Epithelial cell of prostate (primary cell): Measurements from ENCODE around the gene RALGDS.

Source experiments
- DNase-seq: peaks from one replicate; pipeline ENCODE4 v3.0.0-alpha.2; 2011; ENCODE audit warnings: low read depth, low spot score
- H3K27ac ChIP-seq: fragments of 450-650 bp; 2 replicates; pipeline ENCODE4 v1.5.1; 2017; ENCODE audit warnings: mild to moderate bottlenecking

Gene RALGDS

DNA sequence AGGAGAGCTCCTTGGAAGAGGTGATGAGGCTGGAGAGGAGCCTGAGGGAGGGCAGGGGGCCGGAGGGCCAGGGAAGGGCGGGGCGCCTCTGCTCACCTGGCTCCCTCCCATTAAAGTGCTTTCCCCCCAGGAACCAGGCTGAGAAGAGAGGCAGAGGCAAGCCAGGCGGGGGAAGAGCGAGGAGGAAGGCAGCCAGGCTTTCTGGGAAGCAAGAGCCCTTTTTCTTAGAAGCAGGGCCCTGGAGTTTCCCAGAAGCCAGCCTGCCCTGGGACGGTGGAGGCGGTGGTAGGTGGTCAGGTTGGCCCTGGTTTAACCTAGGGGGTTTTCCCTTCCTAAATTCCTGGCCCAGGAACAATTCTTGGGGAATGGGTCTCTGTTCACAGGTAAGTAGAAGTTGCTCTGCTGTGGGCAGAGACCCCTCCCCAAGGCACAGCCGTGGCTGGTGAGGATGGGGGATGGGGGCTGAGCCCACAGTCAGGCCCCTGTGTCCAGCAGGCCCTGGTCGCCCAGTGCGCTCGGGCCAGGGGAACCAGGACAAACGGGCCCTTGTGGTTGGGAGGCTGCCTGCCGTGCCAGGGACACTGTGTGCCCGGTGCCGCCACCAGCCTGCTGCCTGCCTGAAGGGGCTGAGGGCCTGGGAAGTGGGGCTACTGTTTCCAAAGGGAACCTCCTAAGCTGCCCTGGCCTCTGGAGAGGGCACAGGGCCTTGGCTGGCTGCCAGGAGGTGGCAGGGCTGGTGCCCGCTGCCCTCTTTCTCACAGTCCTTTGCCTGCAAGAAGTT is 16.6 kb upstream of the RALGDS start:
- DNase-seq: no peak

GRCh38 chr9:133135146-133135745 is 14.2 kb upstream of the RALGDS start:
- peak overlapping the region; percentile 77 for H3K27ac ChIP-seq
- peak; percentile 83 for DNase-seq

More for the DNA sequence above, 16.6 kb upstream of the RALGDS start:
- no peak overlapping the region for H3K27ac ChIP-seq

DNA sequence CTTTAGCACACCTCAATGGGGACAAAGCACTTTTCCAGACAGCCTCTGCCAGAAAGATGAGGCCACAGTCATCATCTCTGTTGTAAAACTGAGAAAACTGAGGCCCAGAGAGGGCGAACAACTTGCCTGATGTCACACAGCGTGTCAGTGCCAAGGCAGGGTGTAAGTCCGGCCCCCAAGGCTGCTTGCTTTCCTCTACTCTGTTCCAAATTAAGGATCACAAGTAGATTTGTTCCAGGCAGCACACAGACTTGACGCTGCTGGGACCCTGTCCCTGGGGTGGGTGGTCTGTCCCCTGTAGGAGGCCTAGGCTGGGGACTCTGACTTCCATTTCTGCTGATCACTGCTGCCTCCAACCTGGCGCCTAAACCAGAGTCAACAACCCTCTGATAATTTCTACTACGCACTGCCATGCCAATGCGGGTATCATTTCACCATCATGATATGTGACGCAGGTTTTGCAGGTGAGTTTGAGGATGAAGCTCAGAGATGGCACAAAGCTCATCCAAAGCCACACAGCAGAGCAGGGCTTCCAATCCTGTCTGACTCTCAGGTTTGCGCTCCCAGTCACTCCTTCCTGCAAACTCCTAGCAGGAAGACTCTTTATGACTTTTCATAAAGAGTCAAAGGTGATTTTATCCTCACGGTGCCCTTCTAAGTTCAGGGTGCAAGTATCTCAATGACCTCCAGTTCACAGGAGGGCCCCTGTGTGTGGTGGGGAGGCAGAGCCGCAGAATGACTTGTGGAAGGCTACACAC is 13.5 kb upstream of the RALGDS start:
- no peak for DNase-seq

GRCh38 chr9:133133681-133134387 is 12.8 kb upstream of the RALGDS start:
- H3K27ac ChIP-seq: peak overlapping the region; percentile 77
- DNase-seq: peak; percentile 92

More for the DNA sequence above, 13.5 kb upstream of the RALGDS start:
- H3K27ac ChIP-seq: peak overlapping the region; percentile 77

- no peak overlapping the region for H3K27ac ChIP-seq
- DNase-seq: no peak
Observed at GRCh38 chr9:133132174-133132573, 11.1 kb upstream of the RALGDS start.

- no peak for DNase-seq
- no peak overlapping the region for H3K27ac ChIP-seq
Observed at GRCh38 chr9:133131506-133131905, 10.5 kb upstream of the RALGDS start.

DNA sequence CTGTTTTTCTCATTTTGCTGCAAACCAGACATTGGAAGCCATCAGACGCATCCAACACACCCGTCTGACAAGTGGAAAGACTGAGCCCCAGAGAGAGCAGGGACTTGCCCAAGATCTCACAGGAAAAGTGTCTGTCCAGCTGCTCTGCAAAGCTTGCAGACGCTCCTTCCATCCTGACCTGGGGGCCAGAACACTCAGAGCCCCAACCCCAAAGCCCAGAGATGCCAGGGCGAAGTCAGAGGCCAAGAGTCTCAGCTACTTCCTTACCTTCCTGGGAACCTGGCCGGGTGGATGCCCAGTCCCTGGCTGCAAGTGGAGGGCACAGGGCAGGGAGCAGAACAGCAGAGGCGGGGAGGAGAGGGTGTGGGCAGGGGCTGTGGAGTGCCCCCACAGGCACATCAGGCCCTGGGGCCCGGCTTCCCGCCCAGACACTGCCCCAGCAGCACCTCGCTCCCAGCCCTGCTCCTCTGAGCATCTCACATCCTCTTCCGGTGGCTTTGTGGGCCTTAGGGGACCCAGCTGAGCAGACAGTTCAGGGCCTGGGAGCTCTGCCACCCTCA is 9.7 kb upstream of the RALGDS start:
- no peak overlapping the region for H3K27ac ChIP-seq
- no peak for DNase-seq

DNA sequence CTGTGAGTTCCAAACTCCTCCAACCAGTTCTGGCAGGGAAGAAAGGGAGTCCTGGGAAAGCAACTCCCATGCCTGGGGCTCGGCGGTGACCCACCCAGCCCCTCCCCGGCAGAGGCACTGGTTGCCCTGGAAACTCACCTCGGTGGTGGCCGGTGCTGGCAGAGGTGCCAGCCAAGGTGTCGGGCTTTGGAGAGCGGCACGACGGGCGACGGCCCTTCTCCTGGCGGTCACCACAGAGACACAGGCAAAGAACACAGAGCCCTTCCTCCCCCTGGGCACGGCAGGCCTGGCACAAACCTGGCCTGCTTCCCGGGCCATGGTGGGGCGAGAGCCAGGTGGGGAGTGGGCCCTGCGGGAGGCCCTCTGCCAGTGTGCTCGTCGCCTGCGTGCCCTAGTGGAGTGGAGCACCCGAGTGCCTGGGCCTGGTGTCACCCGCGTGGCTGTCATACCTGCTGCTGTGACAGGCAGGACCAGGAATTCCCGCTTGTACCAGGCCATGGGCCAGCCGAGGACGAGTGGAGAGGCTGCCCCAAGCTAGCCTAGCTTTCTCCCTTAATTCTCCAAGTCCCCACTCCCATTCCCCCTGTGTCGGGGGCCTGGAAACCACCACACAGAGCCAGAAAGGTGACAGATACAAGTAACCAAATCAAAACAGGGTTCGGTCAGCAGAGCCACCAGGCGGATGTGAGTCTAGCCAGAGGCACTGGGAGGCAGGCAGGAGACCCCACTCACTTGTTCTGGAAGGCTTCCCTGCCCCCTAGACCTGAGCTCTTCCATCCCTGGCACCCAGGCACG is 8.2 kb upstream of the RALGDS start:
- DNase-seq: no peak
- no peak overlapping the region for H3K27ac ChIP-seq

GRCh38 chr9:133128152-133128551 is 7.1 kb upstream of the RALGDS start:
- DNase-seq: no peak
- no peak overlapping the region for H3K27ac ChIP-seq

DNA sequence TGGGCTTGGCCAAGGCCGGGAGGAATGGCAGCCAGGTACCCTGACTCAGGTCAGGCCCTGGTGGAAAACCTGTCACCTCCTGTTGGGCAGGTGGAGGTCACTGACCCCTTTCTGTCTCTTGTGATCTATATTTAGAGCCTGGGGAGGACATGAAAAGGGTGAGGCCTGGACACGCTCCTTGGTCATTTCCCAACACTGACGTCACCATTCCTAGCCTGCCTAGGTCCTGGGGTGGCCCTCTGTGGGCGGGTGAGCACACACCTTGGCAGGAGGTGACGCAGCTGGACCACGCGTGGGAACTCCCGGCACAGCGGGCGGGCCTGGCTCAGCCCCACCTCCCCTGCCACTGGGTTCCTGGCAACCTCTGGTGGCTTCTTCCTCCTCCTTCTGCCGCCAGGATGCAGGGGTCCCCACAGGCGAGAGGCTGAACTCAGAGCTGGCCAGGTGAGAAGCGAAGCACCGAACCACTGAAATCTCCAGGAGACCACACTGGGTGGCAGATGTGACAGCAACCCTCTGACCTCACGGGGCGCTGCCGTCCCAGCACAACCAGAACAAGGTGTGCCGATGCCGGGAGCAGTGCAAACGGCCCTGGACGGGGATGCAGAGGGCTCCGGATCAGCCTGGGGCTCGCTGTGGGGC is 6.4 kb upstream of the RALGDS start:
- H3K27ac ChIP-seq: no peak overlapping the region

DNA sequence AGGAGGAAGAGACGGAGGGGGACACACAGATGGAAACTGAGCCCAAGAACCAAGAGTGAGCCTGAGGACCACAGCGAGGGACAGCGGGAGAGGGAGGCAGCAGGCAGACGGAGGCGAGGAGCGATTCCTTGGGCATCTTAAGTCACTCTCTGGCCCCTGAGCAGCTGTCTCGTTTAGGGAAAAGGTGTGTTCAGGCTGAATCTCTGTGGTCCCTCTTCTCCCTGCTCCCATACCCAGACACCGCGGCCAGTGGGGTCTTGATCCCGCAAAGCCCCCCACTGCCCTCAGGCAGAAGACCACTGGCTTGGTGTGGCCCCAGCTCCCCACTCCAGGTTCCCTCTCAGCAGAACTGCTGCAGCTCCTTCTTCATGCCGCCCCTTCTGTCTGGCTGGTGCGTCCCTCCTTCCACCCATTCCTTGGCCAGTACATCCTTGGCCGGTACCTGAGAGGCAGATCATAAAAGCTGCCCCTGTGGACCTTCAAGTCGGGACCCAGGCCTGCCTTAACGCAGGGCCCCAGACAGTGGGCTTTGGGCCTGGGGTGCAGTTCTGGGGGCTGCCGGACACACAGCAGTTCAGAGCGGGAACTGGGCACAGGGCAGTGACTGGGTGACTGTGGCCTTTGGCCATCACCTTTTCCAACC is 5.8 kb upstream of the RALGDS start:
- no peak overlapping the region for H3K27ac ChIP-seq
- no peak for DNase-seq

More for the DNA sequence above, 6.4 kb upstream of the RALGDS start:
- peak; percentile 71 for DNase-seq

DNA sequence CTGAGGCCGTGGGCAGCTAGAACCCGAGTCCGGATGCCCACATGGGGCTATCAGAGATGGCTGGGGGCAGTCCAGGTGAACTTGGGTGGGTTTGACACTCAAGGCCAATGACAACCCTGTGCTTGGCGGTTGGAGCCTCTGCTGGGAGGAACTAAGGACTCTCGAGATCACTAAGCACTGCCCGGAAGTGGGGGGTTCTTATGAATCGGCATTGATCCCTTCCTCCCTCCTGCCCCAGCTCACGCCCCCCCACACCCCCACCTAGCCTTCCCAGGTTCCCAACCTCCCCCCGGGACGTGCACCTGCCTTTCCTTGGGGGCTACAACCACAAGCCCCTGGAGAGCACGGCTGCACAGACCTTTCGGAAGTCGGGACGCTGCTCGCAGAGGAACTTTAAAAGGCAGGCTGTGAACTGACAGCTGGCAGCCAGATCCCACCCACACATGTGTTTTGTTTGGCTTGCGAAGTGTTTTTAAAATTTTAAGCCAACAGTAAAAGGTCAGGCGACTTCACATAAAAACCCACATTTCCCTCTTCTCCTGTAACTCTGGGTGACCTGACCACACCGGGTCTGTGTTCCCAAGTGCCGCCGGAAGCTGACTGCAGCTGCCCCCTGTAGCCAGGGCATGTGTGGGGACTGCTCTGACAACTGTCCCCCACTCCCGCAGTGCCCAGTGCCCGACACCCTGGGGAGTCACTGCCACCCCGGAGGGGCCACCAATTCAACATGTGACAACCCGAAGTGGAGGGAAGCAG is 5.1 kb upstream of the RALGDS start:
- no peak for DNase-seq
- no peak overlapping the region for H3K27ac ChIP-seq

GRCh38 chr9:133124907-133125275 is 3.9 kb upstream of the RALGDS start:
- no peak for DNase-seq
- no peak overlapping the region for H3K27ac ChIP-seq

DNA sequence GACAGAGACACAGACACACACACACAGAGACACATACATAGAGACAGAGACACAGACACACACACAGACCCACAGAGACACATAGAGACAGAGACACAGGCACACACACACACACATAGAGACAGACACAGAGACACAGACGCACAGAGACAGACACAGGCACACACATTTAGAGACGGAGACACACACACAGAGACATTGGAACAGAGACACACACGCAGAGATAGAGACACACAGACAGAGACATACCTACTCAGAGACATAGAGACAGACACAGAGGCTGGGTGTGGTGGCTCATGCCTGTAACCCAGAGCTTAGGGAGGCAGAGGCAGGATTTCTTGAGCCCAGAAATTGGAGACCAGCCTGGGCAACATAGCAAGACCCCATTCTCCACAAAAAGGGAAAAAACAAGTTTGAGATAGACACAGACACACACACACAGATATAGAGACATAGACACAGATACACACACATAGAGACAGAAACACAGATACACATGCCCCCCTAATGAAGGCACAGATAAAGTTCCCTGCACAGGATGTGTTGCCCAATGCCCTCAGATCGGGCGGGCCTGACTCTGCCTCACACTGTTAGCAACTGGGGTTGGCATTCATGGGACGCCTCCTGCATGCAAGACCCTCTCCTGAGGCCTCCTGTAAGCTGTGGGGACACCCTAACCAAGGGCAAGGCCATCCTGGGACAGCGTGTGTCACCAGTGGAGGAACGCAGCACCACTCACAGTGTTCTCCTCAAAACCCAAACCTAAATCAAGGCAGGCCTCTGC is 3.3 kb upstream of the RALGDS start:
- no peak for DNase-seq
- H3K27ac ChIP-seq: no peak overlapping the region

DNA sequence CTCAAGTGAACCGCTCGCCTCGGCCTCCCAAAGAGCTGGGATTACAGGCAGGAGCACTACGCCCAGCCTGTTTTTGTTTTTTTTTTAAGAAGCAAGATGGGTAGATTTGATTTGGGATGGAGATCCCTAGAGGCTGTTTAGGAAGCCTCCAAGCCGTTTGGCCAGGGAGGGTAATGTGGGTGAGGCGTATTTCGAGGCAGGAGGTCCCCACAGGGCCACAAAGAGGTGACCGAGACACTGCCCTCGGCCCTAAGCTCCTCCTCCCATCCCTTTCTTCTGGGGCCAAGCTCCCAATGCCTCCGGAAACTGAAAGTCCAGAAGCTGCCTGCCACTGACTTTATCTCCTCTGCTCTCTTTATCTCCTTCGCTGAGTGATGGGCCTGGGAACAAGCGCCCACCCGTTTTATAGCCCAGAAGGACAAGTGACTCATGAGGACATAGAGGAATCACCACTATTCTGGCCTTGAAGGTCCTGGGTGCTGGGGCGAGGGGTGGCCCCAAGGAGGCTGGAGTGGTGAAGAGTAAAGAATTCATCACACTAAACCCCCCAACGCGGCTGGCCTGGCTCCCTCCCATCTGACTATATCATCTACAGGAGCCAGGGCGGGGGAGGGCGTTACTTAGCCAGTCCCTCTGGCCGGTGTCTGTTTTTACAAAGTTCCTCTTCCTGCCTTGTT is 2.0 kb upstream of the RALGDS start:
- no peak for DNase-seq
- H3K27ac ChIP-seq: no peak overlapping the region

- no peak for DNase-seq
- no peak overlapping the region for H3K27ac ChIP-seq
Observed at GRCh38 chr9:133122605-133122934, 1.5 kb upstream of the RALGDS start.
